ENCODE measurements around the gene STPG3.

STPG3 gene

GRCh38 chr9:137298401-137299202 is 47.5 kb downstream of the STPG3 start:
- DNase-seq = no peak
- no peaks in the 10 kb centered on the region for H3K36me3 ChIP-seq (replicated peaks; ENCODE audit: insufficient read depth, low read length)
- no peak overlapping the region for H3K27ac ChIP-seq (ENCODE audit: low read length)
- H2AFZ ChIP-seq (ENCODE audit: low read length) = no peak overlapping the region
- no peak for TF ChIP-seq EZH2phosphoT487 (IDR thresholded peaks at IDR 0.05; ENCODE audit: low read length)
- TF ChIP-seq EZH2 (optimal IDR thresholded peaks at IDR 0.05; ENCODE audit: low read depth, low read length) = no peak
- TF ChIP-seq, protein P1, sequence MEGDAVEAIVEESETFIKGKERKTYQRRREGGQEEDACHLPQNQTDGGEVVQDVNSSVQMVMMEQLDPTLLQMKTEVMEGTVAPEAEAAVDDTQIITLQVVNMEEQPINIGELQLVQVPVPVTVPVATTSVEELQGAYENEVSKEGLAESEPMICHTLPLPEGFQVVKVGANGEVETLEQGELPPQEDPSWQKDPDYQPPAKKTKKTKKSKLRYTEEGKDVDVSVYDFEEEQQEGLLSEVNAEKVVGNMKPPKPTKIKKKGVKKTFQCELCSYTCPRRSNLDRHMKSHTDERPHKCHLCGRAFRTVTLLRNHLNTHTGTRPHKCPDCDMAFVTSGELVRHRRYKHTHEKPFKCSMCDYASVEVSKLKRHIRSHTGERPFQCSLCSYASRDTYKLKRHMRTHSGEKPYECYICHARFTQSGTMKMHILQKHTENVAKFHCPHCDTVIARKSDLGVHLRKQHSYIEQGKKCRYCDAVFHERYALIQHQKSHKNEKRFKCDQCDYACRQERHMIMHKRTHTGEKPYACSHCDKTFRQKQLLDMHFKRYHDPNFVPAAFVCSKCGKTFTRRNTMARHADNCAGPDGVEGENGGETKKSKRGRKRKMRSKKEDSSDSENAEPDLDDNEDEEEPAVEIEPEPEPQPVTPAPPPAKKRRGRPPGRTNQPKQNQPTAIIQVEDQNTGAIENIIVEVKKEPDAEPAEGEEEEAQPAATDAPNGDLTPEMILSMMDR (IDR thresholded peaks at IDR 0.05; ENCODE audit: low read length) = no peak
- peaks cover 67% of the 10 kb centered on the region for H3K27me3 ChIP-seq (replicated peaks; ENCODE audit: insufficient read depth, low read length)
- no peaks in the 10 kb centered on the region for H3K79me2 ChIP-seq (ENCODE audit: low read length)
- H3K9me2 ChIP-seq (replicated peaks; ENCODE audit: insufficient read depth, low read length) = no peaks in the 10 kb centered on the region
- 0 out of 2 replicates have a peak, but pooled peaks cover 3% of the 10 kb centered on the region for H3K4me1 ChIP-seq (ENCODE audit: low read length)
- H4K20me1 ChIP-seq (ENCODE audit: insufficient read depth, low read length) = no peaks in the 10 kb centered on the region
- H3K4me3 ChIP-seq (ENCODE audit: low read length) = no peak overlapping the region
- H3K9ac ChIP-seq (ENCODE audit: low read length) = no peak overlapping the region
- H3K4me2 ChIP-seq (ENCODE audit: low read depth, low read length) = no peak overlapping the region
- H3K9me3 ChIP-seq (replicated peaks; ENCODE audit: insufficient read depth, low read length) = no peaks in the 10 kb centered on the region
- H3F3A ChIP-seq (ENCODE audit: insufficient read depth, low read length) = peaks cover 7% of the 10 kb centered on the region; the same call in 1 of the 2 replicates

GRCh38 chr9:137299203-137299565 is 48.1 kb downstream of the STPG3 start:
- H3K9me2 ChIP-seq (replicated peaks; ENCODE audit: insufficient read depth, low read length) = no peaks in the 10 kb centered on the region
- no peak for DNase-seq
- TF ChIP-seq EZH2 (optimal IDR thresholded peaks at IDR 0.05; ENCODE audit: low read depth, low read length) = no peak
- TF ChIP-seq, protein P1 (IDR thresholded peaks at IDR 0.05; ENCODE audit: low read length) = no peak
- no peak overlapping the region for H2AFZ ChIP-seq (ENCODE audit: low read length)
- peaks cover 61% of the 10 kb centered on the region for H3K27me3 ChIP-seq (replicated peaks; ENCODE audit: insufficient read depth, low read length)
- no peaks in the 10 kb centered on the region for H4K20me1 ChIP-seq (ENCODE audit: insufficient read depth, low read length)
- H3K4me2 ChIP-seq (ENCODE audit: low read depth, low read length) = no peak overlapping the region
- peaks cover 7% of the 10 kb centered on the region; the same call in 1 of the 2 replicates for H3F3A ChIP-seq (ENCODE audit: insufficient read depth, low read length)
- H3K27ac ChIP-seq (ENCODE audit: low read length) = no peak overlapping the region
- no peak overlapping the region for H3K4me3 ChIP-seq (ENCODE audit: low read length)
- H3K9me3 ChIP-seq (replicated peaks; ENCODE audit: insufficient read depth, low read length) = no peaks in the 10 kb centered on the region
- H3K9ac ChIP-seq (ENCODE audit: low read length) = no peak overlapping the region
- no peaks in the 10 kb centered on the region for H3K79me2 ChIP-seq (ENCODE audit: low read length)
- H3K4me1 ChIP-seq (ENCODE audit: low read length) = 0 out of 2 replicates have a peak, but pooled peaks cover 3% of the 10 kb centered on the region
- H3K36me3 ChIP-seq (replicated peaks; ENCODE audit: insufficient read depth, low read length) = no peaks in the 10 kb centered on the region

GRCh38 chr9:137299938-137300337 is 48.9 kb downstream of the STPG3 start:
- Histone ChIP-seq H3K27me3 (replicated peaks; ENCODE audit: insufficient read depth, low read length) (peaks cover 54% of the 10 kb centered on the region), H3K9ac (ENCODE audit: low read length) (no peak overlapping the region), H3K9me2 (replicated peaks; ENCODE audit: insufficient read depth, low read length) (no peaks in the 10 kb centered on the region), H2AFZ (ENCODE audit: low read length) (no peak overlapping the region), H3K4me1 (ENCODE audit: low read length) (0 out of 2 replicates have a peak, but pooled peaks cover 3% of the 10 kb centered on the region), H3K36me3 (replicated peaks; ENCODE audit: insufficient read depth, low read length) (no peaks in the 10 kb centered on the region), H3K79me2 (ENCODE audit: low read length) (no peaks in the 10 kb centered on the region), H4K20me1 (ENCODE audit: insufficient read depth, low read length) (no peaks in the 10 kb centered on the region), H3K27ac (ENCODE audit: low read length) (no peak overlapping the region), H3K4me2 (ENCODE audit: low read depth, low read length) (no peak overlapping the region), H3K9me3 (replicated peaks; ENCODE audit: insufficient read depth, low read length) (no peaks in the 10 kb centered on the region), H3F3A (ENCODE audit: insufficient read depth, low read length) (peaks cover 7% of the 10 kb centered on the region; the same call in 1 of the 2 replicates), H3K4me3 (ENCODE audit: low read length) (no peak overlapping the region)
- TF ChIP-seq EZH2 (optimal IDR thresholded peaks at IDR 0.05; ENCODE audit: low read depth, low read length) (no peak), EZH2phosphoT487 (IDR thresholded peaks at IDR 0.05; ENCODE audit: low read length) (no peak)
- TF ChIP-seq, protein P1 (IDR thresholded peaks at IDR 0.05; ENCODE audit: low read length) = no peak
- no peak for DNase-seq

All from MM.1S (cell line).